A549 (cell line): ENCODE measurements around the gene LAMA1.

Experiments
- CBX2 ChIP-seq: fragments of 200-600 bp; sonication (generic); IDR thresholded peaks from 2 replicates; pipeline ENCODE4 v1.6.1; 2016; ENCODE audit warnings: low read depth, mild to moderate bottlenecking, borderline replicate concordance
- CTCF ChIP-seq: fragments of >200 bp; sonication (Bioruptor Twin); formaldehyde crosslinking; IDR thresholded peaks from 3 replicates; pipeline ENCODE4 v1.5.1; 2016
- EHF ChIP-seq: fragments of 250-450 bp; sonication (Bioruptor Pico); IDR thresholded peaks from 2 replicates; pipeline ENCODE4 v1.5.0; 2020; ENCODE audit warnings: mild to moderate bottlenecking
- ELK1 ChIP-seq: fragments of 150-350 bp; IDR thresholded peaks from 2 replicates; pipeline ENCODE4 v1.6.1; 2014; ENCODE audit warnings: low read depth, mild to moderate bottlenecking, low read length
- JUN ChIP-seq, 2 experiments: fragments of >200 bp; sonication (Bioruptor Twin); formaldehyde crosslinking; IDR thresholded peaks; 2 replicates in 1 of 2; 3 replicates in 1 of 2; pipeline ENCODE4 v1.6.1; 2016 to 2017
- MYC ChIP-seq: IDR thresholded peaks from 2 replicates; pipeline ENCODE4 v1.6.1; 2012; ENCODE audit warnings: mild to moderate bottlenecking, inconsistent platforms, low read length, improper control_type of control experiment, borderline replicate concordance
- NR3C1 ChIP-seq: fragments of >200 bp; sonication (Bioruptor Twin); formaldehyde crosslinking; IDR thresholded peaks from 3 replicates; pipeline ENCODE4 v1.6.1; 2017

- no peak for TF ChIP-seq EHF (CRISPR knock-in tag)
- TF ChIP-seq NR3C1: no peak
- TF ChIP-seq CTCF: no peak
- TF ChIP-seq CBX2: no peak
- no peak for TF ChIP-seq ELK1
- no peak for TF ChIP-seq JUN (IDR thresholded peaks at IDR 0.05)
- TF ChIP-seq MYC: no peak
Measured at GRCh38 chr18:6929370-6930102, 188.1 kb downstream of the LAMA1 start.
